Measurements from ENCODE around the gene DNAL1.

GRCh38 chr14:73630009-73630780 is 14.6 kb upstream of the DNAL1 start:
- TF ChIP-seq CTCF (IDR thresholded peaks at IDR 0.05 in 8 of 11, conservative IDR thresholded peaks at IDR 0.05 in 3 of 11) (no peak), POLR2AphosphoS5 (IDR thresholded peaks at IDR 0.05) (no peak)
